ENCODE measurements around the gene TDO2.

Gene TDO2

DNA sequence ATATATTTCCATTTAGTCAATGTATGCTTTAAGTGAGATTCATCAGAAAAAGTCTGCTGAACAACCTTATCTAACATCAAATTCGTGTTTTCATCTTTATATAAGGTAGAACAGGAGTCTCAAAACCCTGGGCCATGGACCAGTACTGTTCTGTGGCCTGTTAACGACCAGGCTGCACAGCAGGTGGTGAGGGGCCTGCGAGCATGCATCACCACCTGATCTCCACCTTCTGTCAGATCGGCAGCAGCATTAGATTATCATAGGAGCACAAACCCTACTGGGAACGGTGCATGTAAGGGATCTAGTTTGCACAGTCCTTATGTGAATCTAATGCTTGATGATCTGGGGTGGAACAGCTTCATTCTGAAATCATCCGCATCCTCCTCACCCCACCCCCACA is 47.0 kb downstream of the TDO2 start:
- H3K4me3 Mint-ChIP-seq: no peak overlapping the region
- H3K9me3 Mint-ChIP-seq: no peaks in the 10 kb centered on the region
- H3K36me3 Mint-ChIP-seq (ENCODE audit: low read depth): no peaks in the 10 kb centered on the region
- TF ChIP-seq, protein P1, sequence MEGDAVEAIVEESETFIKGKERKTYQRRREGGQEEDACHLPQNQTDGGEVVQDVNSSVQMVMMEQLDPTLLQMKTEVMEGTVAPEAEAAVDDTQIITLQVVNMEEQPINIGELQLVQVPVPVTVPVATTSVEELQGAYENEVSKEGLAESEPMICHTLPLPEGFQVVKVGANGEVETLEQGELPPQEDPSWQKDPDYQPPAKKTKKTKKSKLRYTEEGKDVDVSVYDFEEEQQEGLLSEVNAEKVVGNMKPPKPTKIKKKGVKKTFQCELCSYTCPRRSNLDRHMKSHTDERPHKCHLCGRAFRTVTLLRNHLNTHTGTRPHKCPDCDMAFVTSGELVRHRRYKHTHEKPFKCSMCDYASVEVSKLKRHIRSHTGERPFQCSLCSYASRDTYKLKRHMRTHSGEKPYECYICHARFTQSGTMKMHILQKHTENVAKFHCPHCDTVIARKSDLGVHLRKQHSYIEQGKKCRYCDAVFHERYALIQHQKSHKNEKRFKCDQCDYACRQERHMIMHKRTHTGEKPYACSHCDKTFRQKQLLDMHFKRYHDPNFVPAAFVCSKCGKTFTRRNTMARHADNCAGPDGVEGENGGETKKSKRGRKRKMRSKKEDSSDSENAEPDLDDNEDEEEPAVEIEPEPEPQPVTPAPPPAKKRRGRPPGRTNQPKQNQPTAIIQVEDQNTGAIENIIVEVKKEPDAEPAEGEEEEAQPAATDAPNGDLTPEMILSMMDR (IDR thresholded peaks at IDR 0.05; ENCODE audit: unreplicated experiment in 3 of 3): no peak
- H3K27ac Mint-ChIP-seq: no peak overlapping the region
- H3K27me3 Mint-ChIP-seq (ENCODE audit: low read depth): no peaks in the 10 kb centered on the region
- H3K4me1 Mint-ChIP-seq: peaks cover 21% of the 10 kb centered on the region

DNA sequence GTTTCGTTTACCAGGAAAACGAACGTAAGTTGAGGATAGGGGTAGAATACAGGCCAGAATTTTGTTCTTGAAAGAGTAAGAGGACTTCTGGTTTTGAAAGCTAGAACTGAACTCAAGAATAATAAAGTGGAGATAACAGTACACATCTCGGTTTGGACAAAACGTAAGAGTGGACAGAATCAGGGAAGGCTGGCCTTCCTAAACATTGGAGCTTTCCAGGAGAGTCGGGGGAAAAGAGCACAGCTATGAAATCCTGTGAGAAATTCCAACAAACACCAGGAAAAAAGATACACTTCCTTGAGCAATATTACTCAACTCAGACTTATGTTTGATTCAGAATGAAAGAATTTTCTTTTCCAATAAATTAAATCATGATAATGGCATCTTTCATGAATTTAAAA is 49.0 kb downstream of the TDO2 start:
- TF ChIP-seq, protein P1 (IDR thresholded peaks at IDR 0.05; ENCODE audit: unreplicated experiment in 3 of 3): no peak
- H3K9me3 Mint-ChIP-seq: no peaks in the 10 kb centered on the region
- peak overlapping the region; percentile 96 to 100 (median 99) for H3K27ac Mint-ChIP-seq
- no peaks in the 10 kb centered on the region for H3K36me3 Mint-ChIP-seq (ENCODE audit: low read depth)
- no peaks in the 10 kb centered on the region for H3K27me3 Mint-ChIP-seq (ENCODE audit: low read depth)
- peak overlapping the region; percentile 39 to 85 (median 73) for H3K4me3 Mint-ChIP-seq
- H3K4me1 Mint-ChIP-seq: peaks cover 21% of the 10 kb centered on the region

DNA sequence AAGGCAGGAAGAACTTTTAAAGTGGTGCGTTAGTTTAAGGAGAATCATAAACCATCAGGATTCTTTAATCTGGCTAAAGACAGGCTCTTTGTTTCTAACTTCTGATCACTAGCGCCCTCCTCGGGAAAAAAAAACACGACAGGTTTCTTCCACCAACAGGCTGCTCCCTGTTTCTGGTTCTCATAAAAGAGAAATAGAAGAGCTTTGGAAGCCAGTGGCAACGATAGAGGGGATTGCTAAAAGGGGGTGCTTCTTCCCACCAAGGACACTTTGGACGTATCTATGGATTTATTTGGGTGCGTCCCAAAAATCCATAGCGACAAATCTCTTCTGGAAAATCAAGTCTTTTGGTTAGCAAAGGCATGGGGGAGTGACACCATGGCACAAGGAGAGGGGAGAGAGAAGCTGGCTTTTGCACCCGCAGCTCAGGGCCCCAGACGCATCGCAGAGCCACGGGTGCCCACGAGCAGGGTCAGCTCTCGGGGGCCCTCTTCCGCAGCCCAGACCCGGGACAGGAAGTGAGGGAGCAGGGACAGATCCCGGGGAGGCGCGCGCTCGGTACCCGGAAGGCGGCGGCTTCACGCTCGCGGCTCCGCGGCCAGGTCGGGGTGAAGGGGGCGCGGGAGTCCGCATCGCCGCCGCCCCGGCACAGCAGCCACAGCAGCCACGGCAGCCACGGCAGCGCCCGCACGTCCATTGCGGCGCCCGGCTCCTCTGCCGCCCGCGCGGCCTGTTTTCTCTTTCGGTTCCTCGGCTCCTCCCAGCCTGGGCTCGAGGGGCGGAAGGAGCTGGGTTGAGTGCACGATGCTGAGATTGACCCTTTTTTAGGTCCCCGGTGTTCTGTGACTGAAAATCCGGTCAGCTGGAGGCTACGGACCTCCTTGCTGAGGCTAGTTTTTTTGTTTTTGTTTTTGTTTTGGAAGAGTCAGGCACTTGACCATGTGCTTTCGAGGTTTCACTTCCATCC is 49.9 kb downstream of the TDO2 start, which contains the start of gene CTSO:
Gene CTSO (minus strand): TSS at position 716 of the 967 bp plus-strand sequence. CDS start 19 bp downstream, at position 697.
- Mint-ChIP-seq H3K36me3 (ENCODE audit: low read depth) (no peaks in the 10 kb centered on the region), H3K9me3 (no peaks in the 10 kb centered on the region), H3K27me3 (ENCODE audit: low read depth) (no peaks in the 10 kb centered on the region), H3K4me1 (peaks cover 21% of the 10 kb centered on the region), H3K4me3 (peak within 1 kb of the TSS; percentile 95 to 99 (median 95)), H3K27ac (peak within 1 kb of the TSS; percentile 99 to 100 (median 100))
- TF ChIP-seq, protein P1 (IDR thresholded peaks at IDR 0.05; ENCODE audit: unreplicated experiment in 3 of 3): peak; percentile 43 to 58 (median 54)

DNA sequence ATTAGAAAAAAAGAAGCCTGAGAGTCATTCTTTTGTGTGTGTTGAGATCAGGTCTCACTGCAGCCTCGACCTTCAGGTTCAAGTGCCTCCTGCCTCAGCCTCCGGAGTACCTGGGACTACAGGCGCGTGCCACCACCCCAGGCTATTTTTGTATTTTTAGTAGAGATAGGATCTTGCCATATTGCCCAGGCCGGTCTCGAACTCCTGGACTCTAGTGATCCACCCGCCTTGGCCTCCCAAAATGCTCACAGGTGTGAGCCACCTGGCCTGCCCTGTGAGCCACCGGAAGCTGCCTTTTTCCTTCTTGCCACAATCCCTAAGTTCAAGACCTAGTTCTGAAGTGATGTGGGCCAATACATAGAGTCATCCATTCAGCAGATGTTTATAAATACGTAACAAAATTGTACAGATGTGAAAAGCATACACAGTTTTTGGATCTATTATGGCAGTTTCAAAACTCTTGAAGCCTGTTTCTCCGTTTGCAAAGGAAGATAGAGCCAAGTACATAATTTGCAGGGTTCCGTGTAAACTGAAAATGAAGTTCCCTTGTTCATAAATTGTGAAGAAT is 50.7 kb downstream of the TDO2 start:
- TF ChIP-seq, protein P1 (IDR thresholded peaks at IDR 0.05; ENCODE audit: unreplicated experiment in 3 of 3): no peak
- no peaks in the 10 kb centered on the region for H3K36me3 Mint-ChIP-seq (ENCODE audit: low read depth)
- peaks cover 21% of the 10 kb centered on the region for H3K4me1 Mint-ChIP-seq
- H3K27ac Mint-ChIP-seq: peak overlapping the region; percentile 99 to 100 (median 100)
- peak overlapping the region; percentile 95 to 99 (median 95) for H3K4me3 Mint-ChIP-seq
- H3K27me3 Mint-ChIP-seq (ENCODE audit: low read depth): no peaks in the 10 kb centered on the region
- H3K9me3 Mint-ChIP-seq: no peaks in the 10 kb centered on the region

DNA sequence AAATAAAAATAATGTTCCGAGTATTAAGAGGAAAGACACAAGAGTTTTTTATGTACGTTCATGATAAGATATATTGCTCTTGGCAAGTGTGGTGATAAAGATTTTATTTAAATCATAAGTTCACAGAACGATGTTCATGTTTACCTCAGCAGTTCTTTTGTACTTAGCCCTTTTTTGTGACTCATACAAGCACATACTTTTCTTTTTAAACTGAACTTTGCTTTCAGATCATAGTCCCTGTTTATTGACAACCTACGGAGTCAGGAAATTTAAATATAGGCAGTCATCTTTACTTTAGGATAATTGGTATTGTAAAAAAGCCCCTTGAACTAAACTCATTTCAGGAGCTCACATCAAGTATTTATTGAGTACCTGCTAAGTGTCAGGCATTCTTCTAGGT is 51.4 kb downstream of the TDO2 start:
- TF ChIP-seq, protein P1 (IDR thresholded peaks at IDR 0.05; ENCODE audit: unreplicated experiment in 3 of 3): no peak
- no peaks in the 10 kb centered on the region for H3K36me3 Mint-ChIP-seq (ENCODE audit: low read depth)
- H3K4me3 Mint-ChIP-seq: peak overlapping the region; percentile 95 to 99 (median 95)
- no peaks in the 10 kb centered on the region for H3K27me3 Mint-ChIP-seq (ENCODE audit: low read depth)
- peak overlapping the region; percentile 99 to 100 (median 100) for H3K27ac Mint-ChIP-seq
- peaks cover 21% of the 10 kb centered on the region for H3K4me1 Mint-ChIP-seq
- no peaks in the 10 kb centered on the region for H3K9me3 Mint-ChIP-seq

Measured in nephron (organoid).